ENCODE measurements around the gene HEG1.

Gene HEG1

GRCh38 chr3:125055913-125056745, at the start of gene HEG1:
TSS of gene HEG1 (minus strand) at chr3:125055997. CDS start at chr3:125055890, 107 bp downstream.
- H3K36me3 ChIP-seq (ENCODE audit: insufficient read depth, low read length), result no peaks in the 10 kb centered on the region
- no peaks in the 10 kb centered on the region for H3K27me3 ChIP-seq (ENCODE audit: insufficient read depth, low read length)
- peak within 1 kb of the TSS; percentile 94 for H3K4me3 ChIP-seq (ENCODE audit: low read depth, low read length)
- peak within 1 kb of the TSS; percentile 43 for H2AFZ ChIP-seq (ENCODE audit: low read length, unreplicated experiment)
- H3K27ac ChIP-seq (ENCODE audit: low read depth, low read length), result peak within 1 kb of the TSS; percentile 98
- peaks cover 51% of the 10 kb centered on the region for H3K4me1 ChIP-seq (ENCODE audit: control insufficient read depth, insufficient read depth, low read length, unreplicated experiment)
- H3K79me2 ChIP-seq (ENCODE audit: control insufficient read depth, insufficient read depth, low read length, unreplicated experiment), result peaks cover 35% of the 10 kb centered on the region

GRCh38 chr3:125105116-125105515, 49.3 kb upstream of the HEG1 start:
- H3K27ac ChIP-seq (ENCODE audit: low read depth, low read length), result peak overlapping the region; percentile 17
- H3K4me3 ChIP-seq (ENCODE audit: low read depth, low read length), result no peak overlapping the region
- H3K36me3 ChIP-seq (ENCODE audit: insufficient read depth, low read length), result peaks cover 4% of the 10 kb centered on the region; the same call in 1 of the 2 replicates
- H3K27me3 ChIP-seq (ENCODE audit: insufficient read depth, low read length), result no peaks in the 10 kb centered on the region
- H3K79me2 ChIP-seq (ENCODE audit: control insufficient read depth, insufficient read depth, low read length, unreplicated experiment), result no peaks in the 10 kb centered on the region
- peaks cover 33% of the 10 kb centered on the region for H3K4me1 ChIP-seq (ENCODE audit: control insufficient read depth, insufficient read depth, low read length, unreplicated experiment)
- H2AFZ ChIP-seq (ENCODE audit: low read length, unreplicated experiment), result no peak overlapping the region

- Histone ChIP-seq H3K27me3 (ENCODE audit: insufficient read depth, low read length) (no peaks in the 10 kb centered on the region), H2AFZ (ENCODE audit: low read length, unreplicated experiment) (no peak overlapping the region), H3K4me3 (ENCODE audit: low read depth, low read length) (no peak overlapping the region), H3K36me3 (ENCODE audit: insufficient read depth, low read length) (peaks cover 8% of the 10 kb centered on the region; the same call in 1 of the 2 replicates), H3K79me2 (ENCODE audit: control insufficient read depth, insufficient read depth, low read length, unreplicated experiment) (no peaks in the 10 kb centered on the region), H3K27ac (ENCODE audit: low read depth, low read length) (peak overlapping the region; percentile 17; the same call in 1 of the 2 replicates), H3K4me1 (ENCODE audit: control insufficient read depth, insufficient read depth, low read length, unreplicated experiment) (peaks cover 29% of the 10 kb centered on the region)
Observed at GRCh38 chr3:125104639-125105038, 48.8 kb upstream of the HEG1 start.

DNA sequence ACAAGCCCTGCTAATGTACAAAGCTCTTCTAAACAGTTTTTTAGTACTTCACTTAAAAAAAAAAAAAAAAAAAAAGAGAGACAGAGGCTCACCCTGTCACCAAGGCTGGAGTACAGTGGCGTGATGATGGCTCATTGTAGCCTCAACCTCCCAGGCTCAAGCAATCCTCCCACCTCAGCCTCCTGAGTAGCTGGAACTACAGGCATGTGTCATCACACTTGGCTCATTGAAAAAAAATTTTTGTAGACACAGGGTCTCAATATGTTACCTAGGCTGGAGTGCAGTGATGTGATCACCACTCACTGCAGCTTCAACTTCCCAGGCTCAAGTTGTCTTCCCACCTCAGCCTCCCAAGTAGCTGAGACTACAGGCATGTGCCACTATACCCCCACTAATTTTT, 47.6 kb upstream of the HEG1 start:
- Histone ChIP-seq H3K36me3 (ENCODE audit: insufficient read depth, low read length) (peaks cover 8% of the 10 kb centered on the region; the same call in 1 of the 2 replicates), H3K27me3 (ENCODE audit: insufficient read depth, low read length) (no peaks in the 10 kb centered on the region), H3K27ac (ENCODE audit: low read depth, low read length) (no peak overlapping the region), H2AFZ (ENCODE audit: low read length, unreplicated experiment) (no peak overlapping the region), H3K79me2 (ENCODE audit: control insufficient read depth, insufficient read depth, low read length, unreplicated experiment) (no peaks in the 10 kb centered on the region), H3K4me1 (ENCODE audit: control insufficient read depth, insufficient read depth, low read length, unreplicated experiment) (peaks cover 16% of the 10 kb centered on the region), H3K4me3 (ENCODE audit: low read depth, low read length) (no peak overlapping the region)

DNA sequence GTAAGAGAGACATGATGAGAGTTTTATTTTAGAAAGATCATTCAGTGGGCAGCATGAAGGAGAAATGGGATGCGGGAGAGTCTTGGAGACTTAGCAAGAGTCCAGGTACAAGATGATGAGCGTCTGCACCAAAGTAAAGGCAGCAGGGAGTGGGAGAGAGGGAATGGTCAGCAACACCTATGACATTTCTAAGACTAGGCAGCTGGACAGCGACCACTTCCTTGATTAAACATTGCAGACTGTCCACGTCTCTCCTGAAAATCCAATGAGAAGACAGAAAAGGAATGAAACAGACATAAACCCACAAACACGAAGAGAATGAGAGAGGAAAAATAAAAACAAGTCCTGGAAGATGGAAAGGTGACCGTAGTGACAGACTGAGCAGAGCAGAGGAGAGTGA, 46.7 kb upstream of the HEG1 start:
- H3K4me3 ChIP-seq (ENCODE audit: low read depth, low read length), result no peak overlapping the region
- no peak overlapping the region for H2AFZ ChIP-seq (ENCODE audit: low read length, unreplicated experiment)
- peaks cover 8% of the 10 kb centered on the region; the same call in 1 of the 2 replicates for H3K36me3 ChIP-seq (ENCODE audit: insufficient read depth, low read length)
- H3K4me1 ChIP-seq (ENCODE audit: control insufficient read depth, insufficient read depth, low read length, unreplicated experiment), result peaks cover 7% of the 10 kb centered on the region
- no peaks in the 10 kb centered on the region for H3K27me3 ChIP-seq (ENCODE audit: insufficient read depth, low read length)
- H3K27ac ChIP-seq (ENCODE audit: low read depth, low read length), result no peak overlapping the region
- no peaks in the 10 kb centered on the region for H3K79me2 ChIP-seq (ENCODE audit: control insufficient read depth, insufficient read depth, low read length, unreplicated experiment)

DNA sequence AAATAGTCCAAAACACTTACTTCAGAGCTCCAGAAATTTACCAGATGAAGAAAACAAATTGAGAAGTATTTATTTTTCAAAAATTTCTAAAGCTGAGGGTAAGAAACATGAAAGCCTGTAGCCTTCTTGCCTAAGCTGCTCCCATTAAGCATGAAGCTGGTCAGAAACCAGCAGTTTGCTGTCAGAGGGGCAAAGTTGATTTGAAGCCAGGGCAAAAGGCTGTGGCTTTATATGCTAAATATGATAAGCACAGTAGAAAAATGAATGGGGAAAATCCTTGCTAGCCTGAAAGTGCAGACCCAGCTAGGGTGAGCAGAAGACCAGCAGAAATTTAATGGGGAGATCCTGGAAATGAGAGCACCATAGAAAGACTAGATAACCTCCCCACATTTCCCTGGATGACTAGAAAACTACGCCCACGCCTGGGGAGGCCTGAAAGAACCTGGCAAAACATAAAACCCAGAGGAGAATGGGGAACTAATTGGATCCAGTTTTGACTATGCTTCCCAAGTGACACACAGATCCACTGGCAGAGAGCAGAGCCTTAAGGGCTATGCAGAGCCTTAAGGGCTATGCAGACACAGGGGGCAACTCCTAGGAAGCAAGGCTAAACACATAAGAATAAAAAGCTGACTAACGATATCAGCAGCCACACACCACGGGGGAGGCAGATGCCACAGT, 43.0 kb upstream of the HEG1 start:
- Histone ChIP-seq H2AFZ (ENCODE audit: low read length, unreplicated experiment) (no peak overlapping the region), H3K79me2 (ENCODE audit: control insufficient read depth, insufficient read depth, low read length, unreplicated experiment) (no peaks in the 10 kb centered on the region), H3K27me3 (ENCODE audit: insufficient read depth, low read length) (no peaks in the 10 kb centered on the region), H3K36me3 (ENCODE audit: insufficient read depth, low read length) (peaks cover 8% of the 10 kb centered on the region; the same call in 1 of the 2 replicates), H3K4me1 (ENCODE audit: control insufficient read depth, insufficient read depth, low read length, unreplicated experiment) (no peaks in the 10 kb centered on the region), H3K4me3 (ENCODE audit: low read depth, low read length) (no peak overlapping the region), H3K27ac (ENCODE audit: low read depth, low read length) (no peak overlapping the region)

DNA sequence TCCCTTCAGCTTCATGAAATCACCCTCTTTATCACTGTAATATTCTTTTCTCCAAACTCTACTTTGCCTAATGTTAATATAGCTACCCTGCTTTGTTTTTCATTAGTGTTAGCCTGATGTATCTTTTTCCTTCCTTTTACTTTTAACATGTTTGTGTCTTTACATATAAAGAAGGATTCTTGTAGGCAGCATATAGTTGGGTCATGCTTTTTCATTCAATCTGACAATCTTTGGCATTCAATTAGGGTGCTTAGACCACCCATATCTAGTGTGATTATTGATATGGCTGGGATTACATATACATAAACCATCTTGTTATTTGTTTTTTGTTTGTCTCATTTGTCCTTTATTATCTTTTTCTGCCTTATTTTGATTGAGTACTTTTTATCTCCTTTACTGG, 34.9 kb upstream of the HEG1 start:
- H3K27me3 ChIP-seq (ENCODE audit: insufficient read depth, low read length), result no peaks in the 10 kb centered on the region
- H2AFZ ChIP-seq (ENCODE audit: low read length, unreplicated experiment), result no peak overlapping the region
- no peak overlapping the region for H3K4me3 ChIP-seq (ENCODE audit: low read depth, low read length)
- H3K27ac ChIP-seq (ENCODE audit: low read depth, low read length), result no peak overlapping the region
- H3K36me3 ChIP-seq (ENCODE audit: insufficient read depth, low read length), result peaks cover 4% of the 10 kb centered on the region; the same call in 1 of the 2 replicates
- H3K79me2 ChIP-seq (ENCODE audit: control insufficient read depth, insufficient read depth, low read length, unreplicated experiment), result no peaks in the 10 kb centered on the region
- H3K4me1 ChIP-seq (ENCODE audit: control insufficient read depth, insufficient read depth, low read length, unreplicated experiment), result peaks cover 13% of the 10 kb centered on the region

DNA sequence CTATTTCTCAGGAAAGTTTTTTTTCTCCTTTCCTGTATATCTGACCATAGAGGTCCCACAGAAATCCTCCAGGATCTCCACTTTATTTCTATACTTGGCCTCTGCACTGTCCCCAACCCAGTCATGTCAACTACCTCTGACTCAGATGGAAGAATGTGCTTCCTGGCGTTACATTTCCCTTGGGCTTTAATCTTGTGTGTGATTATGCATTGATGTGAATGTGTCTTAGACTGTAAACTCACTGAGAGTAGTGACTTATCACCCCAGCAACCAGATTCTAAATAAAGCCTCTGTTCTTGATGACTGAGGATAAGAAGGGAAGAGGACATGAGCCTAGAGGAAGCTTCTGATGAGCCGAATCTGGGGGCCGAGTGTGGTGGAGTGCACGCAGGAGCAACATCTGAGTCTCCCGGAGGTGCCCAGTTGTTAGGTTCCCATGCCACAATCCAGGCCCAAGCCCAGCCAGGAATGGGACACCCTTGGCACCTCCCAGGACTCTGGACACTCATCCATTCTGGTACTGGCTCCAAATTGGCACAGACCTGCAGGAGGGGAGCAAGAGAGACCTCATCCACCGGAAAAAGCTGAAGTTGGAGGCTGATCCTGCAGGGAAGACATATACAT, 32.1 kb upstream of the HEG1 start:
- H3K27me3 ChIP-seq (ENCODE audit: insufficient read depth, low read length), result no peaks in the 10 kb centered on the region
- H3K4me1 ChIP-seq (ENCODE audit: control insufficient read depth, insufficient read depth, low read length, unreplicated experiment), result peaks cover 19% of the 10 kb centered on the region
- H2AFZ ChIP-seq (ENCODE audit: low read length, unreplicated experiment), result no peak overlapping the region
- H3K36me3 ChIP-seq (ENCODE audit: insufficient read depth, low read length), result no peaks in the 10 kb centered on the region; the same call in 1 of the 2 replicates
- peak overlapping the region; percentile 81 for H3K27ac ChIP-seq (ENCODE audit: low read depth, low read length)
- H3K79me2 ChIP-seq (ENCODE audit: control insufficient read depth, insufficient read depth, low read length, unreplicated experiment), result no peaks in the 10 kb centered on the region
- no peak overlapping the region for H3K4me3 ChIP-seq (ENCODE audit: low read depth, low read length)

DNA sequence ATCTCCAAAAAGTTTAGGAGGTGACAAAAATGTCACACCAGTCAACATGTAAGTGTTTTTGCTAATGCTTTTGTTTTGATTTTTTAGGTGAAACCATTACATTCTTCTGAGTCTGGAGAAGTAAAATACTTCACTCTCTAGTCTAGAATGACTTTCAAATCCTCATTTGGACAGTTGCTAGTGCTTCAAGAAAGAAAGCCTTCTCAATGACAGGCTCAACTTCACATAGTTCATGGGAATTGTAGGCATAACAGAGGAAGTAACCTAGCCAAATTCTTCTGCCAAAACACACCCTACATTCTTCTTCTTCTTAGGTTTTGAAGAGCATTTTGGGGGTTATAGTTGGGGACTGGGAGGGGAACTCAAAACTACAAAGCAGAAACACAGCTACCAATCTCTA, 29.4 kb upstream of the HEG1 start:
- H2AFZ ChIP-seq (ENCODE audit: low read length, unreplicated experiment), result no peak overlapping the region
- no peaks in the 10 kb centered on the region for H3K36me3 ChIP-seq (ENCODE audit: insufficient read depth, low read length)
- H3K4me3 ChIP-seq (ENCODE audit: low read depth, low read length), result no peak overlapping the region
- peaks cover 33% of the 10 kb centered on the region for H3K4me1 ChIP-seq (ENCODE audit: control insufficient read depth, insufficient read depth, low read length, unreplicated experiment)
- H3K27me3 ChIP-seq (ENCODE audit: insufficient read depth, low read length), result no peaks in the 10 kb centered on the region
- H3K27ac ChIP-seq (ENCODE audit: low read depth, low read length), result no peak overlapping the region
- H3K79me2 ChIP-seq (ENCODE audit: control insufficient read depth, insufficient read depth, low read length, unreplicated experiment), result no peaks in the 10 kb centered on the region

- H2AFZ ChIP-seq (ENCODE audit: low read length, unreplicated experiment), result no peak overlapping the region
- peaks cover 42% of the 10 kb centered on the region for H3K4me1 ChIP-seq (ENCODE audit: control insufficient read depth, insufficient read depth, low read length, unreplicated experiment)
- H3K27ac ChIP-seq (ENCODE audit: low read depth, low read length), result no peak overlapping the region
- H3K27me3 ChIP-seq (ENCODE audit: insufficient read depth, low read length), result no peaks in the 10 kb centered on the region
- no peak overlapping the region for H3K4me3 ChIP-seq (ENCODE audit: low read depth, low read length)
- no peaks in the 10 kb centered on the region for H3K79me2 ChIP-seq (ENCODE audit: control insufficient read depth, insufficient read depth, low read length, unreplicated experiment)
- H3K36me3 ChIP-seq (ENCODE audit: insufficient read depth, low read length), result no peaks in the 10 kb centered on the region
Observed at GRCh38 chr3:125083776-125084175, 28.0 kb upstream of the HEG1 start.
